ENCODE data around the gene ABHD2.

ABHD2 gene

DNA sequence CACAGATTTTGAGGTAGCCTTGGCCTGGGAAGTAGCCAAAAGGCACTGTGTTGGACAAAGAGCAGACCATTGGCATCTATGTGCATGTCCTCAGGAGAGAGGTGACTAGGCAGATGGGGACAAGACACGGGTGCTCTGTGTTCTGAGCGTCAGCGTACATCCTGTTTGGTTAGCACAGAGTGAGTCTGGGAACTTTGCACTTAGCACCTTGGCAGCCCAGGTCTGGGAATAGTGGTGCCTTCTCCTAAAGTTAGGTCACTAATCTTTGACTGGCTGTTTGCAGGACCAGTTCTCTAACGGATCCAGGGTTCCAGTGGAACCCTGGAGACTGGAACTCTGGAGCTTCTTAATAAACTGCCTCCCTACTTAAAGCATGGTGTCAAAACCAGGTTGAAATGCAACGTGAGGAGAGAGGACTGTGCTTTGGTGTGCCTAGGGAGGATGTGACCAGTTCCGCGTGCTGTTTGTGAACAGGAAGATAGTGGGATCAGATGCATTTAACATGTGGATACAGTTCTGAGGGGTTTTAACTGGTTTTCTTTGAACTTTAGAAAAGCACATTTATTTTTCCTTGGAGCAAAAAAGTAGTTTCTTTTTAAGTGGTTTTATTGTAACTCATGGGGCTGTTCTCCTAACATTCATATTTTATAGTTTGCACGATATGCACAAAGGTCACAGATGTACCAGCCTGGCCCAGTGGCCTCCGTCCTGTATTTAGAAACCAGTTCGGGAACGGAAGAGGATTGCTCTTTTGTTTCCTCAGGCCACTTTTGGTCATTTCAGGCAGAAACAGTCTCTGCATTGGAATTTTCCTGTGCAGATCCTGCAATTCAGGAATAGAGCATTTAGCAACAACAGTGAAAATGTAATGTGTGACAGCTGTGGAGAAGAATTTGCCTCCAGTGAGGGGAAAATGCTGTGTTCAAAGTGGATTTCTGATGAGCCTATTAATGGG is 48.8 kb downstream of the ABHD2 start:
- Histone ChIP-seq H4K20me1 (ENCODE audit: control insufficient read depth, insufficient read depth, low read depth, low read length) (no peaks in the 10 kb centered on the region), H3K27ac (ENCODE audit: low read depth, low read length) (no peak overlapping the region), H3K9me2 (replicated peaks; ENCODE audit: control insufficient read depth, low read length) (no peaks in the 10 kb centered on the region), H3K79me2 (ENCODE audit: control insufficient read depth, low read length) (no peaks in the 10 kb centered on the region), H3K27me3 (ENCODE audit: control insufficient read depth, low read length) (no peaks in the 10 kb centered on the region), H3K4me3 (ENCODE audit: low read length) (no peak overlapping the region), H3F3A (ENCODE audit: control insufficient read depth, insufficient read depth) (no peaks in the 10 kb centered on the region), H3K4me2 (ENCODE audit: low read length) (no peak overlapping the region), H3K9me3 (ENCODE audit: control insufficient read depth, insufficient read depth, low read length) (no peaks in the 10 kb centered on the region), H3K36me3 (ENCODE audit: control insufficient read depth, low read length) (no peaks in the 10 kb centered on the region), H3K4me1 (ENCODE audit: control insufficient read depth, low read length) (no peaks in the 10 kb centered on the region)
- TF ChIP-seq, protein P1, sequence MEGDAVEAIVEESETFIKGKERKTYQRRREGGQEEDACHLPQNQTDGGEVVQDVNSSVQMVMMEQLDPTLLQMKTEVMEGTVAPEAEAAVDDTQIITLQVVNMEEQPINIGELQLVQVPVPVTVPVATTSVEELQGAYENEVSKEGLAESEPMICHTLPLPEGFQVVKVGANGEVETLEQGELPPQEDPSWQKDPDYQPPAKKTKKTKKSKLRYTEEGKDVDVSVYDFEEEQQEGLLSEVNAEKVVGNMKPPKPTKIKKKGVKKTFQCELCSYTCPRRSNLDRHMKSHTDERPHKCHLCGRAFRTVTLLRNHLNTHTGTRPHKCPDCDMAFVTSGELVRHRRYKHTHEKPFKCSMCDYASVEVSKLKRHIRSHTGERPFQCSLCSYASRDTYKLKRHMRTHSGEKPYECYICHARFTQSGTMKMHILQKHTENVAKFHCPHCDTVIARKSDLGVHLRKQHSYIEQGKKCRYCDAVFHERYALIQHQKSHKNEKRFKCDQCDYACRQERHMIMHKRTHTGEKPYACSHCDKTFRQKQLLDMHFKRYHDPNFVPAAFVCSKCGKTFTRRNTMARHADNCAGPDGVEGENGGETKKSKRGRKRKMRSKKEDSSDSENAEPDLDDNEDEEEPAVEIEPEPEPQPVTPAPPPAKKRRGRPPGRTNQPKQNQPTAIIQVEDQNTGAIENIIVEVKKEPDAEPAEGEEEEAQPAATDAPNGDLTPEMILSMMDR (IDR thresholded peaks at IDR 0.05; ENCODE audit: low read depth, low read length, poor library complexity, severe bottlenecking) = no peak
- TF ChIP-seq EZH2phosphoT487 (IDR thresholded peaks at IDR 0.05; ENCODE audit: borderline replicate concordance, low read length) = no peak

DNA sequence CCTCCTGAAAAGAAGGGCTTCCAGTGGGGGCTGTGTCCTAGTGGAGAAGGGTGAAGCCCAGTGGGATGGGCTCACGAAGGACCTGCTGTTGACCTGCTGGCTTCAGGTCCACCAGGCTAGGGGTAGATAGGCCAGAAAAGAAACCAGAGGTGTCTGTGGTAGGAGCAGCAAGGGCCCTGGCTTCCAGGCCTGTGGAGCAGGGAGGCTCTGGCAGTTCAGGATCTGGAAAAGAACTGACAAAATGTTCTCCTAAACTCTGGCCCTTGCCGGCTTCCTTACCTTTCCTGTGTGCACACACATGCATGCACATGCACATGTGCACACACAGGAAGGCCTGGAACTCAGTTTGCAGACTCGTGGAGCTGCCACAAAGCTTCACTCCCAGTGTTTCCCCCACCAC is 49.7 kb downstream of the ABHD2 start:
- H3K4me2 ChIP-seq (ENCODE audit: low read length) = no peak overlapping the region
- H3K4me3 ChIP-seq (ENCODE audit: low read length) = no peak overlapping the region
- H4K20me1 ChIP-seq (ENCODE audit: control insufficient read depth, insufficient read depth, low read depth, low read length) = no peaks in the 10 kb centered on the region
- no peaks in the 10 kb centered on the region for H3K9me3 ChIP-seq (ENCODE audit: control insufficient read depth, insufficient read depth, low read length)
- no peaks in the 10 kb centered on the region for H3K9me2 ChIP-seq (replicated peaks; ENCODE audit: control insufficient read depth, low read length)
- H3K79me2 ChIP-seq (ENCODE audit: control insufficient read depth, low read length) = no peaks in the 10 kb centered on the region
- no peaks in the 10 kb centered on the region for H3K36me3 ChIP-seq (ENCODE audit: control insufficient read depth, low read length)
- no peak overlapping the region for H3K27ac ChIP-seq (ENCODE audit: low read depth, low read length)
- H3K27me3 ChIP-seq (ENCODE audit: control insufficient read depth, low read length) = no peaks in the 10 kb centered on the region
- TF ChIP-seq EZH2phosphoT487 (IDR thresholded peaks at IDR 0.05; ENCODE audit: borderline replicate concordance, low read length) = no peak
- TF ChIP-seq, protein P1 (IDR thresholded peaks at IDR 0.05; ENCODE audit: low read depth, low read length, poor library complexity, severe bottlenecking) = no peak
- no peaks in the 10 kb centered on the region for H3K4me1 ChIP-seq (ENCODE audit: control insufficient read depth, low read length)
- H3F3A ChIP-seq (ENCODE audit: control insufficient read depth, insufficient read depth) = no peaks in the 10 kb centered on the region

DNA sequence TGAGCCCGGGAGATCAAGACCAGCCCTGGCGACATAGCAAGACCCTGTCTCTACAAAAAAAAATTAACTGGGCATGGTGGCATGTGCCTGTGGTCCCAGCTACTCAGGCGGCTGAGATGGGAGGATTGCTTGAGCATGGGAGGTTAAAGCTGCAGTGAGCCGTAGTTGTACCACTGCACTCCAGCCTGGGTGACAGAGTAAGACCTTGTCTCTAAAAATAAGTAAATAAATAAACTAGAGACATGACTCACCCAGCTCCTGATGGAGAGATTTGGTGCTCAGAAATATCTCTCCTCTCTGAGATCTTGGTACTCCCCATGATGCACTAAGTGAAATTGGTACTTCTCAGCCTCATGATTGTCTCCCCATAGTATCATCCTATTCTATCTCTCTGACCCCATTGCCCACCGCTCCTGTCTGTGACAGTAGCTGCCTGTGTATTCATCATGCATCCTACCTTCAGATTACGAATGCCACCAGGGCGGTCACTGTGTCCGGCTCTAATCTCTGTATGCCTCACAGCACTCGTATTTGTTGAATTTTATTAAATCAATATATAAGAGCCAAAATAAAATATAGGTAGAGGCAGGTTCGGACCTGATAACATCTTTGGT is 50.9 kb downstream of the ABHD2 start:
- no peaks in the 10 kb centered on the region for H3K36me3 ChIP-seq (ENCODE audit: control insufficient read depth, low read length)
- no peak overlapping the region for H3K4me3 ChIP-seq (ENCODE audit: low read length)
- no peaks in the 10 kb centered on the region for H3K9me3 ChIP-seq (ENCODE audit: control insufficient read depth, insufficient read depth, low read length)
- no peak overlapping the region for H3K27ac ChIP-seq (ENCODE audit: low read depth, low read length)
- H3K4me2 ChIP-seq (ENCODE audit: low read length) = no peak overlapping the region
- no peaks in the 10 kb centered on the region for H4K20me1 ChIP-seq (ENCODE audit: control insufficient read depth, insufficient read depth, low read depth, low read length)
- no peaks in the 10 kb centered on the region for H3F3A ChIP-seq (ENCODE audit: control insufficient read depth, insufficient read depth)
- H3K4me1 ChIP-seq (ENCODE audit: control insufficient read depth, low read length) = peaks cover 7% of the 10 kb centered on the region
- no peaks in the 10 kb centered on the region for H3K27me3 ChIP-seq (ENCODE audit: control insufficient read depth, low read length)
- TF ChIP-seq, protein P1 (IDR thresholded peaks at IDR 0.05; ENCODE audit: low read depth, low read length, poor library complexity, severe bottlenecking) = no peak
- TF ChIP-seq EZH2phosphoT487 (IDR thresholded peaks at IDR 0.05; ENCODE audit: borderline replicate concordance, low read length) = no peak
- no peaks in the 10 kb centered on the region for H3K79me2 ChIP-seq (ENCODE audit: control insufficient read depth, low read length)
- H3K9me2 ChIP-seq (replicated peaks; ENCODE audit: control insufficient read depth, low read length) = no peaks in the 10 kb centered on the region

Data from DOHH2 (cell line).